ENCODE measurements around the gene LOC128125822.

LOC128125822 gene

GRCh38 chr6:63554782-63555181 is 17.5 kb upstream of the LOC128125822 start:
- DNase-seq (ENCODE audit: low read depth in 3 of 3, low spot score in 1 of 3) = no peak

GRCh38 chr6:63556369-63556768 is 15.9 kb upstream of the LOC128125822 start:
- no peak for DNase-seq (ENCODE audit: low read depth in 3 of 3, low spot score in 1 of 3)

DNA sequence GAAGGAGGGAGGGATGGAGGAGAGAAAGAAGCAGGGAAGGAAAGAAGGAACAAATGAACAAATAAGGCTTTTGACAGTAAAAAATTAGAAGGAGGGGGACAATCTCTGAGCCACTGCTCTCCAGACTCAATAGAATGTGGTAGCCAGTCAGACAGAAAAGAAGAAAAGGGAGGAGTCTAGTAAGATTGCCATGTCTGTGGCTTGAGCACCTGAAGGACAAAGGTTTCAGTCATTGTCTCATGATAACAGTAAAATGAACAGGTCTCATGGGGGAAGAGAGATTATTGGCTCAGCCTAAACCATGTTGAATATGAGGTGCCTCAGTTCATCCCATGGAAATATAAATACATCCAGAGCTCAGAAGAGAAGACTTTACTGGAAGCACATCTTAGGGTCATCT is 14.0 kb upstream of the LOC128125822 start:
- DNase-seq (ENCODE audit: low read depth in 3 of 3, low spot score in 1 of 3) = no peak

- DNase-seq (ENCODE audit: low read depth in 3 of 3, low spot score in 1 of 3) = no peak
Measured at GRCh38 chr6:63560801-63561287, 11.4 kb upstream of the LOC128125822 start.

DNA sequence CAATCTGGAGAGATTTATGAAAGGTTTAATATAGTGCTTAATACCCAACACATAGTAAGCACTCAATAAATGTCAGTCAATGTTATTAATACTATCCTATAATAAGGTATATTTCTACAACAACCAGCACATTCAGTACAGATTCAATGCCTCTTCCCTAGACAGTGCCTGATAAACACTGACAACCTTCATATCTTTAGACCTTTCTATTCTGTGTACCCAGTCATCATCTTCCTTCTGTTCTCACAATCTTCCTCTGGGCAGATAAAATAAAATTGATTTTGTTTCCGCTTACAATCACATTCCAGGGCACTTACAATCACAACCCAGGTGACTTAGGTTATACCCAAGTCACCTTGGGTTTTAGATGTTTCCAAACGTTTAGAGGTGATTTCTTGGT is 11.0 kb upstream of the LOC128125822 start:
- no peak for DNase-seq (ENCODE audit: low read depth in 3 of 3, low spot score in 1 of 3)

DNA sequence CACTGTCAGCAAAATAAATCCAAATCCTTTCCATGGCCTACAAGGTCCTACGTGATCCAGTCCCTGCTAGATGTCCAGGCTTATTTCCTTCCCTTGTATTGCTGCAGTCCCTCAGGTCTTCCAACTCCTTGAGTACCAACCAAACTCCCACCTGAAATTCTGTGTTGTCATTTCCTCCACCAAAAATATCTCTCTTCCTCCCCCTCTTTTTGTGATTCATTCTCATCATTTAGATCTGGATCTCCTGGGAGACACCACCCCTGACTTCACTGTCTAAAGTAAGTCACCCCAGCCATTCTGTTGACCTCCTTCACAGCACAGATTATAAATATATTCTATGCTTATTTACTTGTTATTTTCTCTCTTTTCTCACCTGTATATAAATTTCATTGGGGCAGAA is 9.0 kb upstream of the LOC128125822 start:
- no peak for DNase-seq (ENCODE audit: low read depth in 3 of 3, low spot score in 1 of 3)

DNA sequence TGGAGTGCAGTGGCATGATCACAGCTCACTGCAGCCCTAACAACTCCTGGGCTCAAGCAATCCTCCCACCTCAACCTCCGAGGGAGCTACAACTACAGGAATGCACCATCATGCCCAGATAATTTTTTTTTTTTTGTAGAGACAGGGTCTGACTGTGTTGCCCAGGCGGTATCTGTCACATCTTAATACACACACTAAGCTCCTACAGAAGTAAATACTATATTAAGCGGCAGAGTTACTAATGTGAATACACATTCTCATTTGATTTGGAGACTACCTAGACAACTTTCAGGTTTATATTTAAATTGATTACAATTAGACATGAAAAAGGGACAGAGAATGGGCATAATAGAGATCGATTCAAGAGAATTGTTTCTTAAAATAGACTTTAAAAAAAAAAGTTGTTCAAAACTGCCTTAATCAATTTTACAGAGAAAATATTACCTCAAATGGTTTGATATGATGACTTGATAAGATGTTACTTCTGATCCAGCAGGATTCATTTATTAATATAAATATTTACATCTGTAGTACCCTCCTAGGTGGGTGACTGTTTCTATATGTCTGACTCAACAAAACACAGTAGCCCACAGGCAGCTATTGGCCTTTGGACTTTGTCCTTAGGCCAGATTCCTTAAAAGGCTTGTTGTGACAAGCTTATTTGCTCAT is 7.1 kb upstream of the LOC128125822 start:
- DNase-seq (ENCODE audit: low read depth in 3 of 3, low spot score in 1 of 3) = no peak

GRCh38 chr6:63565727-63566596 is 6.3 kb upstream of the LOC128125822 start:
- DNase-seq (ENCODE audit: low read depth in 3 of 3, low spot score in 1 of 3) = no peak

GRCh38 chr6:63567966-63568365 is 4.3 kb upstream of the LOC128125822 start:
- no peak for DNase-seq (ENCODE audit: low read depth in 3 of 3, low spot score in 1 of 3)

DNA sequence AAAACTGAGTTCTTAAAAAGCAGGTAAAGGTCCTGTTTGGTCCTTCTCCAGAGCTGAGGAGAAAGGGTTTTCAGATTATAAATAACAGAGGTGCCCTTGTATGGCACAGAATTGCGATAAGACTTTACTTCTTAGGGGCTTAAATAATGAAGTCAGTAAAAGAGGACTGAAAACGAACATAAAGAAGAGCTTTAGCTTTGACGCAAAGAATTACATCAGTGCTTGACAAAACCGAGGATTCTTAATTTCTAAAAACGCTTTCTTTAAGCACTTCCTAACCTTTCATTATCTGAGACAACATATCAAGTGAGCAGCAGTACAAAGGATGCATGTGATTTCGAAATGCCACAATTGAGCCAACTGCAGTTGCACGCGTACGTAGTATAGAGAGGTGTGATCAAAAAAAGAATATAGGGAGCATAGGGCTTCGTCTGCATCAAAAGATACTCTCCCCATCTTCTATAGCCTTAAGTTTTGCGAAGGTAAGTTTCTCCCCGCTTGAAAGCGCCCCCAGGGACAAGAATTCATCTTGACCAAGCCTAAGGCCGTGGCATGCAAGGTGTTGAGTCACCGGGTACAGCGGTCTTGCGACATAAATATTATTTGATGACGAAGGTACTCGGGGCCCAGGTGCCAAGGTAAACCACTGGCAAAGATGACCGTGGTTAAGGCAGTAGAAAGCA is 778 bp upstream of the LOC128125822 start:
- peak in 2 of 3 donors; percentile 8 to 32 for DNase-seq (ENCODE audit: low read depth in 3 of 3, low spot score in 1 of 3)

DNA sequence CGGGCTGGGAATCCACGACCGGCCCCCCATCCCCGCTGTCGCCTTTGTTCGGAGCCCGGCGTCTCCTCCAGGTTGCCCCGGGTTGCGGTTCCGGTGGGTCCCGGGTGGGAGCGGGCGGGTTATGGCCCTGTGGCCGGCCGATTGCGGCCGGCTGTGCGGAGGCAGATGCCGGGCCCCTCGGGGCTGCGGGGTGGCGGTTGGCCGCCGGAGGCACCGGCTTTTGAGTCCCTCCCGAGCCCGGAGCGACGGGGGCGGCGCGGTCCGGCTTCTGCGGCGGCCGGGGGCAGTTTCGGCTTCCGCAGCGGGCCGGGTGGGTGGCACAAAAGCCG is 431 bp downstream of the LOC128125822 start:
- peak in 1 of 3 donors; percentile 12 for DNase-seq (ENCODE audit: low read depth in 3 of 3, low spot score in 1 of 3)

DNA sequence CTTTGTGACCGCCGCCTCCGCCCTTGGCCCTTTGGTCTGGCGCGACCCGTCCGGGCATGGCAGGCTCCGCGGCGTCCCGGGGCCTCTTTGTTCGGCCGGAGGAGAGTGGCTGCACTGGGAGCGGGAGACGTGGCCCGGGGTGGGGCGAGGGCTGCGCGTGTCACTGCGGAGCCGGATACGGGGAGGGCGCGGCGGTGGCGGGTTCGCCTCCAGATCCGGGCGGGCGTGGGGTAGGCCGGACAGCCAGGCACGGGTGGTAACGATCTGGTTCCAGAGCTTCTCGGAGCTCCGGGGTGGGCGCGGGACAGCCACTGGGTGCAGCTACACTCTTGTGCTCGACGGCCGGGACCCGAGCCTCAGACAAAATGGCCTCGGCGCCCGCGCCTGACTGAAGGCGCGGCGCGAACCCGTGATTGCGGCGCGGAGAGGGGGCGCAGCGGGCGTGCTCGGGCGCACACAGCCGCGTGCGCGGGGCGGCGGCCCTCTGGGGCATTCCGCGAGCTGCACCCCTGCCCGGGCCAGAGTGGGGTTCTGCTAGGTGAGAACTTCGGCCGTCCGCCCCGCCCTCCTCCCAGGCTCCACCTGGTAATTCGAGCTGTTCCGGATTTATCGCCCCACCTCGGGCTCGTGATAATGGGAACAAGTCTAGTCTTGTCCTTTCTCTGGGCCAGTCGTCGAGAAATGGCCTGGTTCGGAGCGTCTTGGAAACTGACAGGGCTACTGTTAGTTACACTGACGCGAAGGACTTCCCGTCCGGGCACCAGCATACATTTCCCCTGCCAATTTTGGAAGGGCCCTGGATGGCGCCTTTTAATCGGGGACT is 1.0 kb downstream of the LOC128125822 start:
- DNase-seq (ENCODE audit: low read depth in 3 of 3, low spot score in 1 of 3) = peak; percentile 13 to 45 (median 27)

- DNase-seq (ENCODE audit: low read depth in 3 of 3, low spot score in 1 of 3) = no peak
Measured at GRCh38 chr6:63573899-63574553, 1.7 kb downstream of the LOC128125822 start.

DNA sequence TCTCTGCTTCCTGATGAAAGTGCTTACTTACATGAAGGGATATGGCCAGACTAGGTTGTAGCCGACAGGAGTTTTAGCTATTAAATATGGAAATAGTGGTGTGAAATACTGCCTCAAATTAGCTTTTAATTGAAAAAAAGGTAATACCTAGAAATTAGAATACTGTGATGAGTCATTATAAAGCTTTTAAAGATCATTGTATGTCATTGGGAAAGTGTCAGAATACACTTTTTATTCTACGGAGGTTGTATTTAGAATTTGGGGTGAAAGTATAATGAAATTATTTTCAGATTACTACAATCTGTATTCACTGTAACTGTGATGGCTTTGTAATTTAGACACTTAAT is 2.2 kb downstream of the LOC128125822 start:
- no peak for DNase-seq (ENCODE audit: low read depth in 3 of 3, low spot score in 1 of 3)

GRCh38 chr6:63576147-63576772 is 4.0 kb downstream of the LOC128125822 start:
- no peak for DNase-seq (ENCODE audit: low read depth in 3 of 3, low spot score in 1 of 3)

DNA sequence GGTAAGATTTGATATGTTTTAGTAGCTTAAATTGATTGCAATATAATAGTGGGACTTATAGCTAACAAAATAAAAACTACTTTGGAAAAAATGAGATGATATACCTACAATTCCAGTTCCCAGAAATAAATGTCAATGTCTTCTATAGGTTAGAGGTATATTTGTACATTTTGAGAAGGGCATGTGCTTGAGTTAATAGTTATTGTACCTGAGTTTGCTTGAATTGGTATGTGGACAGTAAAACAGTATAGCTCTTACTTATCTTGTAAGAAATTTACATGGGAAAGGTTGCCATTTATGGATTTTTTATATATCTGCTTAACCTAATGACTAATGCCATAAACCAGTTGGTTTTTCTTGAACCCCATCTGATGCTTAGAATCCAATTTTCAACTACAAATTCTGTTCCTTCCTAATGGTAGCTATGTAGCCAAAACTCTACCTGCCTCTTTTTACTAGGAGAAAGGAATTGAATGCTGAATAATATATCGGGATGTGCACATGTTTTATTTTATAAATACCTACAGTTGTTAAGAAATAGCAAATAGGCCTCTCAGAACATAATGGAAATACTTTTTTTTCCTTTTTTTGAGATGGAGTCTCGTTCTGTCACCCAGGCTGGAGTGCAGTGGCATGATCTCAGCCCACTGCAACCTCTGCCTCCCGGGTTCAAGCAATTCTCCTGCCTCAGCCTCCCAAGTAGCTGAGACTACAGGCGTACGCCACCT is 4.9 kb downstream of the LOC128125822 start:
- DNase-seq (ENCODE audit: low read depth in 3 of 3, low spot score in 1 of 3) = no peak

DNA sequence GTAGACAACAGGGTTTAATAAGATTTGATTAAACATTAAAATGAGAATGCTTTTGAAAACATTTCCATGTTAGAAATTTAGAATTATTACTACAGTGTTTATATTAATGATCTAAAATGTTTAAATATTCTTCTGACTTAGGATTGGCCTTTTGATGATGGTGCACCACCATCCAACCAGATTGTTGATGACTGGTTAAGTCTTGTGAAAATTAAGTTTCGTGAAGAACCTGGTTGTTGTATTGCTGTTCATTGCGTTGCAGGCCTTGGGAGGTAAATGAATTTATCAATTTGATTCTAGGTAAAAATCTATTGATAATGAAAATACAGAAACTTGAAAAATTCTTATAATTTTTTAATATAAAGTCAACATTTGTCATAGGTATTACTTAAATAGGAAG is 6.5 kb downstream of the LOC128125822 start:
- DNase-seq (ENCODE audit: low read depth in 3 of 3, low spot score in 1 of 3) = no peak

- DNase-seq (ENCODE audit: low read depth in 3 of 3, low spot score in 1 of 3) = no peak
Measured at GRCh38 chr6:63579937-63580703, 7.8 kb downstream of the LOC128125822 start.

GRCh38 chr6:63580704-63580961 is 8.4 kb downstream of the LOC128125822 start:
- DNase-seq (ENCODE audit: low read depth in 3 of 3, low spot score in 1 of 3) = no peak

All from stimulated activated CD4-positive, alpha-beta T cell treated with anti-CD3 and anti-CD28 coated beads, TNF-alpha, amount 100 ng/mL, for 1 hour (primary cell).